ENCODE data around the gene HLA-DRB1.

DNA sequence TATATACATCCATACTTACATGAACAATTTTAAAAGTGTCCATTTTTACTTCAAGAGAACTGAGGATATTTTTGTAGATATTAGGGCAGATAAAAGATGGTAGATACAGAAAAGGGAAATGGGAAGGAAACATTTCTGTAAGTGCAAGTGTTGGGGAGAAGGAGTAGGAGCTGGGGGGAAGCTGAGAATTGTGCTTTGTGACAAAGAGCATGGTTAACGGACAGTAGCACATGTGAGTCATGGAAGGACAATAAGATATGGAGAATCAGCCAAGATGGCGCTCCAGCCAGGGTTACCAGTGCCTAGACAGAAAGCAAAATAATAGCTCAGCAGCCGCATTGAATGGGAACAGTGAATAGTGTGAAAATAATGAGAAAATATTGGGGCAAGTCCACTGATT is 12.7 kb upstream of the HLA-DRB1 start:
- TF ChIP-seq, protein P1, sequence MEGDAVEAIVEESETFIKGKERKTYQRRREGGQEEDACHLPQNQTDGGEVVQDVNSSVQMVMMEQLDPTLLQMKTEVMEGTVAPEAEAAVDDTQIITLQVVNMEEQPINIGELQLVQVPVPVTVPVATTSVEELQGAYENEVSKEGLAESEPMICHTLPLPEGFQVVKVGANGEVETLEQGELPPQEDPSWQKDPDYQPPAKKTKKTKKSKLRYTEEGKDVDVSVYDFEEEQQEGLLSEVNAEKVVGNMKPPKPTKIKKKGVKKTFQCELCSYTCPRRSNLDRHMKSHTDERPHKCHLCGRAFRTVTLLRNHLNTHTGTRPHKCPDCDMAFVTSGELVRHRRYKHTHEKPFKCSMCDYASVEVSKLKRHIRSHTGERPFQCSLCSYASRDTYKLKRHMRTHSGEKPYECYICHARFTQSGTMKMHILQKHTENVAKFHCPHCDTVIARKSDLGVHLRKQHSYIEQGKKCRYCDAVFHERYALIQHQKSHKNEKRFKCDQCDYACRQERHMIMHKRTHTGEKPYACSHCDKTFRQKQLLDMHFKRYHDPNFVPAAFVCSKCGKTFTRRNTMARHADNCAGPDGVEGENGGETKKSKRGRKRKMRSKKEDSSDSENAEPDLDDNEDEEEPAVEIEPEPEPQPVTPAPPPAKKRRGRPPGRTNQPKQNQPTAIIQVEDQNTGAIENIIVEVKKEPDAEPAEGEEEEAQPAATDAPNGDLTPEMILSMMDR (IDR thresholded peaks at IDR 0.05): no peak
- TF ChIP-seq POLR2A (IDR thresholded peaks at IDR 0.05): no peak
